Right kidney (tissue), 1 donor: ENCODE results near the gene CABLES1.
"Not testable (repeated sequence)": the region's sequence is repeated elsewhere in the genome, so short reads cannot be mapped to it uniquely, and the experiment has no call there.

Experiments used
- DNase-seq: peaks from one replicate; pipeline ENCODE4 v3.0.0-alpha.2; 2016

The CABLES1 gene

GRCh38 chr18:23266717-23267446, 131.6 kb downstream of the CABLES1 start:
- DNase-seq, result no peak

GRCh38 chr18:23267447-23267776, 132.1 kb downstream of the CABLES1 start:
- no peak for DNase-seq

- DNase-seq, result no peak
These were observed 133.4 kb downstream of the CABLES1 start for GRCh38 chr18:23268641-23269040.

GRCh38 chr18:23269068-23269467, 133.8 kb downstream of the CABLES1 start:
- DNase-seq, result not testable (repeated sequence)

GRCh38 chr18:23269928-23270327, 134.6 kb downstream of the CABLES1 start:
- no peak for DNase-seq

- DNase-seq, result no peak
These were observed 135.8 kb downstream of the CABLES1 start for GRCh38 chr18:23270986-23271680.

- no peak for DNase-seq
These were observed 137.4 kb downstream of the CABLES1 start for GRCh38 chr18:23272498-23273232.

- DNase-seq, result no peak
These were observed 138.2 kb downstream of the CABLES1 start for GRCh38 chr18:23273443-23273966.

GRCh38 chr18:23274638-23275482, 139.6 kb downstream of the CABLES1 start:
- DNase-seq, result no peak

- DNase-seq, result no peak
These were observed 141.2 kb downstream of the CABLES1 start for GRCh38 chr18:23276451-23276850.

GRCh38 chr18:23277399-23277798, 142.1 kb downstream of the CABLES1 start:
- no peak for DNase-seq

- no peak for DNase-seq
These were observed 144.6 kb downstream of the CABLES1 start for GRCh38 chr18:23279931-23280330.

GRCh38 chr18:23280844-23281243, 145.6 kb downstream of the CABLES1 start:
- no peak for DNase-seq

GRCh38 chr18:23281626-23282436, 146.5 kb downstream of the CABLES1 start:
- no peak for DNase-seq

GRCh38 chr18:23282437-23282781, 147.1 kb downstream of the CABLES1 start:
- DNase-seq, result no peak

GRCh38 chr18:23283916-23284430, 148.7 kb downstream of the CABLES1 start:
- no peak for DNase-seq

- no peak for DNase-seq
These were observed 149.3 kb downstream of the CABLES1 start for GRCh38 chr18:23284629-23285028.

GRCh38 chr18:23285581-23285980, 150.3 kb downstream of the CABLES1 start:
- DNase-seq, result not testable (repeated sequence)

- no peak for DNase-seq
These were observed 156.3 kb downstream of the CABLES1 start for GRCh38 chr18:23291456-23292205.

- no peak for DNase-seq
These were observed 165.0 kb downstream of the CABLES1 start for GRCh38 chr18:23300231-23300805.
